Measurements from ENCODE around the gene SLC25A22. TPM values are rescaled to one million over a fixed set of nuclear protein-coding genes. Genes with fewer than 3 reads are reported as not detected.

The SLC25A22 gene
- total RNA-seq, 1 donor from 2014 or later, result 20.8 TPM

- H3K9me3 ChIP-seq, result no peaks in the 10 kb centered on the region
- no peak for ATAC-seq
- no peak overlapping the region for H3K27ac ChIP-seq
- no peaks in the 10 kb centered on the region for H3K27me3 ChIP-seq
- peaks cover 17% of the 10 kb centered on the region for H3K4me1 ChIP-seq
- intact Hi-C loops (cut with DNase I), result no loop called here
- TF ChIP-seq, protein P1, sequence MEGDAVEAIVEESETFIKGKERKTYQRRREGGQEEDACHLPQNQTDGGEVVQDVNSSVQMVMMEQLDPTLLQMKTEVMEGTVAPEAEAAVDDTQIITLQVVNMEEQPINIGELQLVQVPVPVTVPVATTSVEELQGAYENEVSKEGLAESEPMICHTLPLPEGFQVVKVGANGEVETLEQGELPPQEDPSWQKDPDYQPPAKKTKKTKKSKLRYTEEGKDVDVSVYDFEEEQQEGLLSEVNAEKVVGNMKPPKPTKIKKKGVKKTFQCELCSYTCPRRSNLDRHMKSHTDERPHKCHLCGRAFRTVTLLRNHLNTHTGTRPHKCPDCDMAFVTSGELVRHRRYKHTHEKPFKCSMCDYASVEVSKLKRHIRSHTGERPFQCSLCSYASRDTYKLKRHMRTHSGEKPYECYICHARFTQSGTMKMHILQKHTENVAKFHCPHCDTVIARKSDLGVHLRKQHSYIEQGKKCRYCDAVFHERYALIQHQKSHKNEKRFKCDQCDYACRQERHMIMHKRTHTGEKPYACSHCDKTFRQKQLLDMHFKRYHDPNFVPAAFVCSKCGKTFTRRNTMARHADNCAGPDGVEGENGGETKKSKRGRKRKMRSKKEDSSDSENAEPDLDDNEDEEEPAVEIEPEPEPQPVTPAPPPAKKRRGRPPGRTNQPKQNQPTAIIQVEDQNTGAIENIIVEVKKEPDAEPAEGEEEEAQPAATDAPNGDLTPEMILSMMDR (IDR thresholded peaks at IDR 0.05), result no peak
- no peak for DNase-seq
- H3K4me3 ChIP-seq, result no peak overlapping the region
- peaks cover 32% of the 10 kb centered on the region for H3K36me3 ChIP-seq
These were observed 15.5 kb upstream of the SLC25A22 start for GRCh38 chr11:813456-814096.

DNA sequence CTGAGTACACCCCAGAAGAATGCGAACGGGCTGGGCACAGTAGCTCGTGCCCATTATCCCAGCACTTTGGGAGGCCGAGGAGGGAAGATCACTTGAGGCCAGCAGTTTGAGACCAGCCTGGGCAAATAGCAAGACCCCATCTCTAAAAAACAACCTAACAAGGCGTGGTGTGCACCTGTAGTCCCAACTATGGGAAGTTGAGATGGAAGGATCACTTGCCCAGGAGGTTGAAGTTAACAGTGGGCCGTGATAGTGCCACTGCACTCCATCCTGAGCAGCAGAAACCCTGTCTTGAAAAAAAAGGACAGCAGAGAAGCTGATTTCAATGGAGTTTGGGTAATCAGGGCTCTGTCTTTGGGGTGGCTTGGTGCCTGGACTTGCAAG is 15.0 kb upstream of the SLC25A22 start:
- Histone ChIP-seq H3K27me3 (no peaks in the 10 kb centered on the region), H3K9me3 (no peaks in the 10 kb centered on the region), H3K4me3 (no peak overlapping the region), H3K36me3 (peaks cover 32% of the 10 kb centered on the region), H3K4me1 (peaks cover 22% of the 10 kb centered on the region), H3K27ac (no peak overlapping the region)
- intact Hi-C loops (cut with DNase I), result no loop called here
- ATAC-seq, result no peak
- TF ChIP-seq, protein P1 (IDR thresholded peaks at IDR 0.05), result no peak
- no peak for DNase-seq

DNA sequence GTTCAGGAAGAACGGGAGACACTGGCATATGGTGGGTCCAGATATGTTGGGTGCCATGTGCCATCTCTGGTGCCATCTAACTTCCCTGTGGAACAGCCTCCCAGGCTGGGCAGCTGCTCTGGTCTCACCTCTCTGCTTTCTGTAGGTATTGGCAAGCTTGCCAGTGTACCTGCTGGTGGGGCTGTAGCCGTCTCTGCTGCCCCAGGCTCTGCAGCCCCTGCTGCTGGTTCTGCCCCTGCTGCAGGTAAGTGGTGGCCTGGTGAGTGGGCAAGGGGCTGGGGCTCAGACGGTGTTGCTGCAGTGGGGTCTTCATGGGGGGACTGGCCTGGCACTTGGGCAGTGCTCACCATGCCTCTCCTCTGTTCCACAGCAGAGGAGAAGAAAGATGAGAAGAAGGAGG is 14.3 kb upstream of the SLC25A22 start:
- TF ChIP-seq, protein P1 (IDR thresholded peaks at IDR 0.05), result no peak
- H3K4me3 ChIP-seq, result no peak overlapping the region
- H3K36me3 ChIP-seq, result peaks cover 32% of the 10 kb centered on the region
- no peaks in the 10 kb centered on the region for H3K9me3 ChIP-seq
- no peak for ATAC-seq
- intact Hi-C loops (cut with DNase I), result no loop called here
- no peak for DNase-seq
- H3K4me1 ChIP-seq, result peaks cover 23% of the 10 kb centered on the region
- H3K27me3 ChIP-seq, result no peaks in the 10 kb centered on the region
- no peak overlapping the region for H3K27ac ChIP-seq

DNA sequence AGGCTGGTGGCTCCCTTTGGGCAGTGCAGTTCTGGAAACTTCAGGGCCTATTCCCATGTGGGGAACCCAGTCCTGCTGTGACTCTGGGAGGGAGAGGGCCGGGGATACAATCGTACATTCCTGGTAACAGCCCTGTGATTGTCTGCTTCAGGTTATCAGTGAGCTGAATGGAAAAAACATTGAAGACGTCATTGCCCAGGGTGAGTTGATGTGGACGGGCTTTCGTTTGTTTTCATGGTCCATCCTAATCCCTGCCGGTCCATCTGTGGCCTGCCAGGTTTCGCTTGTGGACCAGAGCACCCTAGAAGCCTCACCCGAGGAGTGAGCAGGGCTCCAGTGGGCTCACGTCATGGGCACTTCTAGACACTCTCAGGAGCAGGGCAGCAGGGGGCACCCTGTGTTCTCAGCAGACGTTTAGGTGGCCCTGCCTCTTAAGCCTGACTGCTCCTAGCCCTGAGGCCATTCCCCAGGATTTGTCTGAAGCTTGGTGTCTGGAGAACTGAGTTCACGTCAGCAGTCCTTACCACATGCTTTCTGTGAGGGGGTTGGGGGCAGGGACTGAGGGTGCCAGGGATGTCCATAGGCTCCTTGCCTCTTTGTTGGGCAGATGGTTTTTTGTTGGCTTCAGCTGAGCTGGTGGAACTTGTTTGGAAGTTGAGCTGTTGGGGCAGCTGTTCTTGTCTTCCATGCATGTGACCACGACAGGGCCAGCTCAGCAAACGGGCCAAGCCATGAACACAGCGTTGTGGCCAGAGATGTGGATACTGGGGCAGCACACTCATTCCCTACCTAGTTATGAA is 13.6 kb upstream of the SLC25A22 start:
- Histone ChIP-seq H3K36me3 (peaks cover 32% of the 10 kb centered on the region), H3K4me3 (no peak overlapping the region), H3K4me1 (peaks cover 23% of the 10 kb centered on the region), H3K27me3 (no peaks in the 10 kb centered on the region), H3K9me3 (no peaks in the 10 kb centered on the region), H3K27ac (no peak overlapping the region)
- DNase-seq, result no peak
- ATAC-seq, result no peak
- TF ChIP-seq, protein P1 (IDR thresholded peaks at IDR 0.05), result no peak
- intact Hi-C loops (cut with DNase I), result no loop called here

- Histone ChIP-seq H3K27me3 (no peaks in the 10 kb centered on the region), H3K27ac (peak overlapping the region; percentile 97), H3K4me3 (peak overlapping the region; percentile 100), H3K4me1 (peaks cover 28% of the 10 kb centered on the region), H3K9me3 (no peaks in the 10 kb centered on the region), H3K36me3 (peaks cover 32% of the 10 kb centered on the region)
- ATAC-seq, result no peak
- DNase-seq, result no peak
- intact Hi-C loops (cut with DNase I), result no loop called here
- TF ChIP-seq, protein P1 (IDR thresholded peaks at IDR 0.05), result no peak
These were observed 12.0 kb upstream of the SLC25A22 start for GRCh38 chr11:810040-810567.
